Measurements from ENCODE around the gene CXXC5. TPM values are rescaled to one million over a fixed set of nuclear protein-coding genes. Genes with fewer than 3 reads are reported as not detected.

CXXC5 gene
- total RNA-seq, 2 donors from 2014 or later: 33.4 to 44.1 TPM

GRCh38 chr5:139660105-139660922 lies 12.2 kb downstream of the CXXC5 start:
- peak; percentile 50 to 55 for ATAC-seq
- peak; percentile 77 for DNase-seq
- intact Hi-C loops (cut with DNase I): no loop called here

GRCh38 chr5:139660923-139661814 lies 13.0 kb downstream of the CXXC5 start:
- DNase-seq (peak; percentile 89), ATAC-seq (peak; percentile 69 to 84)
- intact Hi-C loops (cut with DNase I): no loop called here

- intact Hi-C loops (cut with DNase I): no loop called here
- ATAC-seq (no peak), DNase-seq (no peak)
Observed at GRCh38 chr5:139662617-139663016, 14.5 kb downstream of the CXXC5 start.

GRCh38 chr5:139663207-139664085 lies 15.3 kb downstream of the CXXC5 start:
- DNase-seq: no peak
- ATAC-seq: no peak
- intact Hi-C loops (cut with DNase I): no loop called here

- DNase-seq: no peak
- intact Hi-C loops (cut with DNase I): no loop called here
- no peak for ATAC-seq
Observed at GRCh38 chr5:139664086-139664693, 16.0 kb downstream of the CXXC5 start.

GRCh38 chr5:139664727-139665351 lies 16.7 kb downstream of the CXXC5 start:
- DNase-seq (no peak), ATAC-seq (peak; percentile 3 to 4)
- intact Hi-C loops (cut with DNase I): no loop called here

GRCh38 chr5:139665626-139666025 lies 17.5 kb downstream of the CXXC5 start:
- intact Hi-C loops (cut with DNase I): no loop called here
- no peak for DNase-seq
- no peak for ATAC-seq

GRCh38 chr5:139666551-139666950 lies 18.4 kb downstream of the CXXC5 start:
- ATAC-seq (no peak), DNase-seq (no peak)
- intact Hi-C loops (cut with DNase I): no loop called here

- no peak for DNase-seq
- intact Hi-C loops (cut with DNase I): no loop called here
- ATAC-seq: no peak
Observed at GRCh38 chr5:139667001-139667729, 19.0 kb downstream of the CXXC5 start.

- intact Hi-C loops (cut with DNase I): no loop called here
- DNase-seq (no peak), ATAC-seq (no peak)
Observed at GRCh38 chr5:139667730-139668063, 19.5 kb downstream of the CXXC5 start.

- DNase-seq (no peak), ATAC-seq (peak; percentile 32 to 39)
- intact Hi-C loops (cut with DNase I): no loop called here
Observed at GRCh38 chr5:139668064-139668880, 20.1 kb downstream of the CXXC5 start.

GRCh38 chr5:139668924-139669661 lies 20.9 kb downstream of the CXXC5 start:
- intact Hi-C loops (cut with DNase I): no loop called here
- ATAC-seq (no peak), DNase-seq (no peak)

- ATAC-seq: peak; percentile 11 to 43
- intact Hi-C loops (cut with DNase I): no loop called here
- no peak for DNase-seq
Observed at GRCh38 chr5:139669662-139670368, 21.7 kb downstream of the CXXC5 start.

- intact Hi-C loops (cut with DNase I): no loop called here
- DNase-seq: no peak
- no peak for ATAC-seq
Observed at GRCh38 chr5:139670369-139671095, 22.4 kb downstream of the CXXC5 start.
